Right cardiac atrium (tissue), 5 donors: ENCODE measurements around the gene NR4A3. TPM values are rescaled to one million over a fixed set of nuclear protein-coding genes. Genes with fewer than 3 reads are reported as not detected.
A peak's percentile ranks its signal among the peaks of the same experiment; 100 is the strongest.

Experiments
- ATAC-seq, 2 donors: fragments of 200-7000 bp; cut with Tn5 transposase; one replicate each; pipeline versions ENCODE4 v1.8.0 to v1.9.1; 2020; ENCODE audit warnings: moderate library complexity in 2 of 2, mild to moderate bottlenecking in 1 of 2
- DNase-seq, 3 donors: peaks; one replicate each; pipeline ENCODE4 v3.0.0-alpha.2; 2020
- H3K27ac ChIP-seq: one replicate; pipeline ENCODE4 v1.5.1; 2013; ENCODE audit warnings: mild to moderate bottlenecking, low read length, control low read depth, moderate library complexity
- H3K27me3 ChIP-seq: one replicate; pipeline ENCODE4 v1.6.1; 2013; ENCODE audit not compliant: control insufficient read depth, insufficient read depth
- H3K4me1 ChIP-seq: one replicate; pipeline ENCODE4 v1.6.1; 2013; ENCODE audit warnings: low read length; ENCODE audit not compliant: control insufficient read depth, insufficient read depth
- H3K4me3 ChIP-seq: one replicate; pipeline ENCODE4 v1.5.1; 2013; ENCODE audit warnings: low read length, control low read depth
- H3K9me3 ChIP-seq: one replicate; pipeline ENCODE4 v1.6.1; 2013; ENCODE audit warnings: low read length; ENCODE audit not compliant: control insufficient read depth
- WGBS: extraction: QIAGEN DNeasy Blood & Tissue Kit; methylation state at CpG from one replicate; pipeline ENCODE4 v1.1.7; 2013; 5-methylcytosine and 5-hydroxymethylcytosine counted together
- intact Hi-C, 4 donors: fragments of 100-400 bp; cut with DNase I; formaldehyde crosslinking; loops; one replicate each; pipeline versions ENCODE4 v1.11.0 to v1.14.0; 2022 to 2023
- polyA plus RNA-seq: library from polyadenylated mRNA; stranded (reverse); fragments of 200-250 nt; gene quantifications from one replicate; pipeline ENCODE4 v1.2.3, GENCODE V29; 2013
- total RNA-seq, 4 donors: library from RNA; stranded (reverse); fragmentation: NEBNext Ultra II Directional; extraction: Animal tissue kit (Norgen Biotek cat#: 25700); gene quantifications; one replicate each; pipeline ENCODE4 v1.2.1, GENCODE V29; 2021
- donor health status: healthy with polysubstance abuse.
- donor health status: DM: no; HTN: yes; CAD: no.
- donor health status: DM: no; HTN: no; CAD: no.
- donor health status: DM: no; HTN: yes; CAD: no; lungs with severe emphysema.
- donor health status: DM: yes; HTN: yes; CAD: no.

NR4A3 gene
- total and polyA plus RNA-seq, 5 donors, result 4.1 to 98.5 (median 7.7) TPM

GRCh38 chr9:99814359-99814758 is 7.3 kb upstream of the NR4A3 start:
- no peaks in the 10 kb centered on the region for H3K4me1 ChIP-seq
- no peak for DNase-seq
- WGBS, result 94% methylated on average over 2 of the region's 2 CpGs
- ATAC-seq, result no peak
- intact Hi-C loops, result loop anchor here in 1 of 4 donors (10.0 kb wide), 1 partner anchor 630 kb away; no protein-coding TSS in a partner anchor
- H3K9me3 ChIP-seq, result no peaks in the 10 kb centered on the region
- H3K27me3 ChIP-seq, result no peaks in the 10 kb centered on the region
- no peak overlapping the region for H3K27ac ChIP-seq
- no peak overlapping the region for H3K4me3 ChIP-seq

DNA sequence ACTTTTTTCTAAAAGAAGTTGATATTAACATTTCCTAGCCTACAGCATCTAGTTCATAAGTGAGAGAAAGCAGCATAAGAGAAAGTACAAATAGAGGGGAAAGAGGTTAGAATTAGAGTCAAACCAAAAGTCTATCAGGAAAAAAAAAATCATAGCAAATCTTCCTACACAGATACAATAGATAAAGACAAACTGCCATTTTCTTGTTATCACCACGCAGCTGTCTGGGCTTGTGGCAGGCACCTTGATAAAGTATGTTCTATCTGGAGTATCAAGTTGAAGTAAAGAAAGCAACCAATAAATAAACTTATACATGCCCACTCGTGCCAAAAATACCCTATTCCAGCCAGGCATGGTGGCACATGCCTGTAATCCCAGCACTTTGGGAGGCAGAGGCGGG is 5.3 kb upstream of the NR4A3 start:
- ATAC-seq, result no peak
- no peaks in the 10 kb centered on the region for H3K27me3 ChIP-seq
- H3K4me3 ChIP-seq, result no peak overlapping the region

DNA sequence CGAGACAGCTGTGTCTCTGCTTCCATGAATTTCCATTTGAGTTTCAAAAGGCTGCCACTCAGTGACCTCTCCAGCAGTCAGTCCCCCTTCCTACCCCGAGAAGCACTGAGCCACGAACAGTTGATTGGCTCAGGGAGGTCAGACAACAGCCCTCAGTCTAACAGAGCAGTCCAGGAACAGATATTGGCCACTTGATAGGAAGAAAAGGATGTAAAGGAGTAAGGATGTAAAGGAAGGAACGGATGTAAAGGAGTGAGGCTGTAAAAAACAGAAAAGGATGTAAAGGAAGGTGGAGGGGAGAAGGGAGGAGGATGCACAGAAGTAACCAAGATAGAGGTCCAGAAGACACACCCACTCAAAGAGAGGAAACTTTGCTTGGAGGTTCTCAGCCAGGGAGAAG is 3.2 kb upstream of the NR4A3 start:
- no peaks in the 10 kb centered on the region for H3K27me3 ChIP-seq
- H3K4me1 ChIP-seq, result no peaks in the 10 kb centered on the region
- H3K9me3 ChIP-seq, result no peaks in the 10 kb centered on the region
- WGBS, result 37% methylated on average over 4 of the region's 4 CpGs
- intact Hi-C loops, result loop anchor here in 1 of 4 donors (10.0 kb wide), 1 partner anchor 634 kb away; no protein-coding TSS in a partner anchor
- H3K27ac ChIP-seq, result peak overlapping the region; percentile 3
- no peak for DNase-seq
- no peak for ATAC-seq
- peak overlapping the region; percentile 74 for H3K4me3 ChIP-seq

More for the DNA sequence above, 5.3 kb upstream of the NR4A3 start:
- DNase-seq, result no peak
- Histone ChIP-seq H3K27ac (no peak overlapping the region), H3K4me1 (no peaks in the 10 kb centered on the region), H3K9me3 (no peaks in the 10 kb centered on the region)
- intact Hi-C loops, result loop anchor here in 1 of 4 donors (10.0 kb wide), 1 partner anchor 632 kb away; no protein-coding TSS in a partner anchor
- WGBS, result 90% methylated on average over 3 of the region's 3 CpGs

GRCh38 chr9:99819123-99819855 is 2.4 kb upstream of the NR4A3 start:
- DNase-seq, result peak; percentile 93 to 95 (median 94)
- no peaks in the 10 kb centered on the region for H3K4me1 ChIP-seq
- H3K4me3 ChIP-seq, result peak overlapping the region; percentile 74
- no peaks in the 10 kb centered on the region for H3K9me3 ChIP-seq
- H3K27me3 ChIP-seq, result no peaks in the 10 kb centered on the region
- peak overlapping the region; percentile 96 for H3K27ac ChIP-seq
- intact Hi-C loops, result loop anchor here in 1 of 4 donors (10.0 kb wide), 1 partner anchor 634 kb away; no protein-coding TSS in a partner anchor
- peak; percentile 72 to 73 for ATAC-seq
- under 1% methylated on average over 54 of the region's 54 CpGs for WGBS

DNA sequence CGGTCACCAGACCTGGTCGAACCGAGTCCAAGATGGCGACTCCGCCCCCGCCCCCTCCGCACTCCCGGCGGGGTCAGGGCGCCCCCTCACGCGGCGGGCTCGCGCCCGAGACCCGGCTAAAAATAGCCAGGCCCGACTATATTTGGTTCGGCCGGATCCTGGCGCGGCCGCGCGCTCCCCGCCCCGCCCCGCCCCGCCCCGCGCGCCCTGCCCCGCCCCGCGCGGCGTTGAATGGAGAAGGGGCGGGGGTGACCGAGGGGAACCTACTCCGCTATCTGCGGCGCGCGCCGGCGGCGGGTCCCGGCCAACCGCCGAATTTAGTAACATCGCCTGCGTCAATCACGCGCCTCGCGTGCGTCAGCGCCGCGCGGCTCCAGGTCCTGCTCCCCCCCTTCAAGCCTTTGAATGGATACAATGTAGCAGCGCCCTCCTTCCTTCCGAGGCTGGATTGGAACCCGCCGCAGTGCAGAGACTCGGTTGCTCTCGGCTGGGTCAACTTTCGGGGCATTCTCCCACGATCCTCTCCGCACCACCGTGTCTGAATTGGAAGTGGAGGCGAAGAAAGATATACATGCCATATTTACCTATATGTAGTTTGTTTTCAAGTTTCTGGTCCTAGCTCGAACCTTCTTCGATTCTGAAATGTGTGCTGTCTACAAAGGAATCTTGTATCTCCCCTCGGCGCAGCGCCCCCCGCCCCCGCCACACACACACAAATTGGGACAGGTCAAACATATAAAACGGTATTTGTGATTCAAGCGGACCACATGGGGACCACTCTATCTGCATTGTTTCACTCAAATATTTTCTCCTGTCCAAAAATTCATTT is 1.6 kb upstream of the NR4A3 start:
- Histone ChIP-seq H3K4me1 (no peaks in the 10 kb centered on the region), H3K9me3 (no peaks in the 10 kb centered on the region), H3K27me3 (no peaks in the 10 kb centered on the region), H3K4me3 (peak overlapping the region; percentile 74), H3K27ac (peak overlapping the region; percentile 96)
- under 1% methylated on average over 81 of the region's 81 CpGs for WGBS
- ATAC-seq (peak; percentile 75 to 85), DNase-seq (peak; percentile 96 to 98 (median 98))
- intact Hi-C loops, result loop anchor here in 3 of 4 donors (5.0 to 10.0 kb wide), 4 partner anchors 85 to 635 kb away; partner anchors contain the start of genes STX17 (in 2 of the 3), ERP44 (in 1 of the 3) and INVS (in 1 of the 3)

- peak; percentile 6 to 7 for ATAC-seq
- Histone ChIP-seq H3K4me3 (peak overlapping the region; percentile 74), H3K9me3 (no peaks in the 10 kb centered on the region), H3K27me3 (no peaks in the 10 kb centered on the region), H3K4me1 (no peaks in the 10 kb centered on the region), H3K27ac (peak overlapping the region; percentile 81)
- WGBS, result under 1% methylated on average over 28 of the region's 28 CpGs
- intact Hi-C loops, result loop anchor here in 2 of 4 donors (5.0 to 10.0 kb wide), 3 partner anchors 84 to 464 kb away; partner anchors contain the start of genes STX17 (in 2 of the 2), ERP44 (in 1 of the 2) and INVS (in 1 of the 2)
- DNase-seq, result peak; percentile 76 to 77 (median 76)
Measured at GRCh38 chr9:99820685-99821395, 845 bp upstream of the NR4A3 start.

GRCh38 chr9:99822109-99822805 is 572 bp downstream of the NR4A3 start:
- Histone ChIP-seq H3K27me3 (no peaks in the 10 kb centered on the region), H3K27ac (peak overlapping the region; percentile 76), H3K4me1 (no peaks in the 10 kb centered on the region), H3K9me3 (no peaks in the 10 kb centered on the region), H3K4me3 (peak overlapping the region; percentile 74)
- peak; percentile 24 to 71 (median 67) for DNase-seq
- peak; percentile 0 for ATAC-seq
- under 1% methylated on average over 51 of the region's 51 CpGs for WGBS
- intact Hi-C loops, result loop anchor here in 2 of 4 donors (5.0 to 10.0 kb wide), 3 partner anchors 83 to 465 kb away; partner anchors contain the start of genes STX17 (in 2 of the 2), ERP44 (in 1 of the 2) and INVS (in 1 of the 2)

DNA sequence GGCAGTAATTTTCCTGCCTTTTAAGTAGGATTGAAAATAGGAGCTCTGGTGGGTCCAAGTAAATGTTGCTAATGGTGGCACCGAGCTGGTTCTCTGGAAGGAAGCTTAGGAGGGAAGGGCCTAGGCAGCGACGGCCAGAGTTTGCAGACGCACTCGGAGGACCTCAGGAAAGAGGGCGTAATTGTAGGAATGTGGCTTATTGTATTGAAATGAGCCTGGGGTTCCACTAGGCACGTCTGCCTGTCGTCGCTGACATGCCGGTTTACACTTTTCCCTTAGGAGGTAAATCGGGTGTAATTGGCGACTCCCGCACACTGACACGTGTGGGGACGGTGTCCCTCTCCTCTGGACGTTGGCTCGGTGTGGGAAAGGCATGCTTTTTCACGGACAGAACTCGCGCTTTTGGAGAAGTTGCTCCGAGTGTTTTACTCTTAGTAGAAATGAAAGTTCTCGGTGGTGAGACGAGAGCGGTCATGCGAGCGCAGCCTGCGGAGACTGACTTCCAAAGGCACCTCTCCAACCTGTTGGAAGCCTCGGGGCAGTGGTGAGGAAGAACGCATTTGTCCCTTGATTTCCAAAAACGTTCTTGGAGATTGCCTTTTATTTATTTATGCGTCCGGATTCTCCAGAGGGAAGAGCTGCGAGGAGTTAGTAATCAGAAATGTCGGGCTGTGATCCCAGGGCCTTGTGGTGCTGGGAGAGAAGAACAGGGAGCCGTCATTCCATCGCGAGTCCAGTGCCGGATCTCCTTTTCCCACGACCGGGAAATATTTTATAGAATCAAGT is 1.3 kb downstream of the NR4A3 start:
- ATAC-seq (no peak), DNase-seq (peak; percentile 23 to 47 (median 25))
- under 1% methylated on average over 40 of the region's 40 CpGs for WGBS
- peak overlapping the region; percentile 55 for H3K27ac ChIP-seq
- intact Hi-C loops, result loop anchor here in 2 of 4 donors (5.0 to 10.0 kb wide), 3 partner anchors 82 to 466 kb away; partner anchors contain the start of genes STX17 (in 2 of the 2), ERP44 (in 1 of the 2) and INVS (in 1 of the 2)
- no peaks in the 10 kb centered on the region for H3K9me3 ChIP-seq
- H3K4me1 ChIP-seq, result no peaks in the 10 kb centered on the region
- no peaks in the 10 kb centered on the region for H3K27me3 ChIP-seq
- H3K4me3 ChIP-seq, result peak overlapping the region; percentile 74

- intact Hi-C loops, result loop anchor here in 2 of 4 donors (5.0 to 10.0 kb wide), 3 partner anchors 81 to 467 kb away; partner anchors contain the start of genes STX17 (in 2 of the 2), ERP44 (in 1 of the 2) and INVS (in 1 of the 2)
- Histone ChIP-seq H3K9me3 (no peaks in the 10 kb centered on the region), H3K4me3 (peak overlapping the region; percentile 74), H3K4me1 (no peaks in the 10 kb centered on the region), H3K27ac (no peak overlapping the region), H3K27me3 (no peaks in the 10 kb centered on the region)
- peak; percentile 51 to 69 (median 65) for DNase-seq
- WGBS, result under 1% methylated on average over 47 of the region's 47 CpGs
- no peak for ATAC-seq
Measured at GRCh38 chr9:99823681-99824377, 2.1 kb downstream of the NR4A3 start.
